Measurements from ENCODE around the gene POLK.
"Not testable (repeated sequence)": the region's sequence is repeated elsewhere in the genome, so short reads cannot be mapped to it uniquely, and the experiment has no call there.

The POLK gene

DNA sequence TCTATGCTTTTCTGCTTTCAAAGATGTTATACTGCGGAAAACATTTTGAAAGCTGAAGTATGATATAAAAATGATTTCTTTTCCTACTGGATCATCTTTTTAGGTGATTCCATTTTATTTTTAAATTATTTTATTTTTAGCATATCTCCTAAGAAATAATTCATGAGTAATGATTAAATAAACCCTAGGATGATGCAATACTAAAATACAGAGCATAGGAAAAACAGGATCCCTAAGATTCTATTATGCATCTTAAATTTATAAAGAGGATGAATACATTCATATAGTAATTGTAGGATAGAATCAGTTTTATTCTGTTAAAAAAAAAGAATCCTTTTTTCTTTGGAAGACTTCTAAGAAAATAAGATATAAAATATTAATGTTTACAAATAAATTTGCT is 10.9 kb downstream of the POLK start:
- H3K27me3 ChIP-seq (replicated peaks; ENCODE audit: control insufficient read depth, insufficient read depth, low read length, poor library complexity, severe bottlenecking) = no peaks in the 10 kb centered on the region
- H3K4me3 ChIP-seq (ENCODE audit: insufficient read depth, low read depth, low read length, poor library complexity, severe bottlenecking) = no peak overlapping the region
- H3K9me3 ChIP-seq (ENCODE audit: control insufficient read depth, low read length) = no peaks in the 10 kb centered on the region
- H3K27ac ChIP-seq (ENCODE audit: insufficient read depth, low read length, poor library complexity, severe bottlenecking) = no peak overlapping the region
- DNase-seq = no peak
- H3K4me1 ChIP-seq (ENCODE audit: control insufficient read depth, insufficient read depth, low read length, poor library complexity, severe bottlenecking) = no peaks in the 10 kb centered on the region
- peaks cover 3% of the 10 kb centered on the region for H3K36me3 ChIP-seq (ENCODE audit: control insufficient read depth, insufficient read depth, low read length)

DNA sequence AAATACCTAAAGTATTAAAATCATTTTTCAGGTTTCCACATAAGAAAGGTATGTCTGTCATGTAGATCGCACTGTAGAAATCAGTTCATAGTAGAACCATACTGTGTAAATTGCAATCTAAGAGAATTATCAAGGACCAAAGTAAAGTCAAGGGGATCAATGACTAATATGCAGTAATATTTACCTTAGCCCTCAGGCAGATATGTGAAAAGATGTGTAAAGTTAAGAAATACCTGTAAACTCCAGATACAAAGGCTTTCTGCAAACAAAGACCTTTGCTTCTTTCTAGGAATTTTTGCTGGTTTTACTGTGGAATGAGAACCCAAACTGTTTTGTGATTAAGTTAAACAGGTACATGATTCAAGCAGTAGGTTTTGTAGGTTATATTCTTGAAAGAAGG is 11.6 kb downstream of the POLK start:
- Histone ChIP-seq H3K36me3 (ENCODE audit: control insufficient read depth, insufficient read depth, low read length) (peaks cover 3% of the 10 kb centered on the region), H3K4me3 (ENCODE audit: insufficient read depth, low read depth, low read length, poor library complexity, severe bottlenecking) (no peak overlapping the region), H3K27me3 (replicated peaks; ENCODE audit: control insufficient read depth, insufficient read depth, low read length, poor library complexity, severe bottlenecking) (no peaks in the 10 kb centered on the region), H3K27ac (ENCODE audit: insufficient read depth, low read length, poor library complexity, severe bottlenecking) (no peak overlapping the region), H3K9me3 (ENCODE audit: control insufficient read depth, low read length) (no peaks in the 10 kb centered on the region), H3K4me1 (ENCODE audit: control insufficient read depth, insufficient read depth, low read length, poor library complexity, severe bottlenecking) (no peaks in the 10 kb centered on the region)
- DNase-seq = no peak

- no peak overlapping the region for H3K4me3 ChIP-seq (ENCODE audit: insufficient read depth, low read depth, low read length, poor library complexity, severe bottlenecking)
- DNase-seq = no peak
- H3K4me1 ChIP-seq (ENCODE audit: control insufficient read depth, insufficient read depth, low read length, poor library complexity, severe bottlenecking) = no peaks in the 10 kb centered on the region
Measured at GRCh38 chr5:75524071-75524470, 12.4 kb downstream of the POLK start.

DNA sequence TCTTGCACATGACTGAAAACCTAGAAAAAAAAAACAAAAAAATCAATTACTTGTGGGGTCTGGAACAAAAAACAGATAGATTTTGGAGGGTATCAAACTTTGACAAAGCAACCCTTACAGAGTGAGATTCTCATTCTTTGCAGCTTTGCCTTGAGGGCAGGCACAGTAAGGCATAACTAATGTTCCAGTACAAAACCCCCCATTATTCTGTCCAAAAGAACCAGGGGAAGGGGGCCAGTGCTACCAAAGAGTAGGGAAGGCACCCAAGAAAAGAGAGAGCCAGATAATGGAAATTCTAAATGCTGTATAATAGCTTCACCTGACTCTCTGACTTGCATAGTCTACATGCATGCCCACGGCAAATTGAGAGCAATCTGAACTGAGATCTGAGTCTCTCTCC is 12.9 kb downstream of the POLK start:
- H3K4me1 ChIP-seq (ENCODE audit: control insufficient read depth, insufficient read depth, low read length, poor library complexity, severe bottlenecking) = no peaks in the 10 kb centered on the region
- H3K27me3 ChIP-seq (replicated peaks; ENCODE audit: control insufficient read depth, insufficient read depth, low read length, poor library complexity, severe bottlenecking) = no peaks in the 10 kb centered on the region

More at GRCh38 chr5:75524071-75524470, 12.4 kb downstream of the POLK start:
- H3K9me3 ChIP-seq (ENCODE audit: control insufficient read depth, low read length) = no peaks in the 10 kb centered on the region
- H3K36me3 ChIP-seq (ENCODE audit: control insufficient read depth, insufficient read depth, low read length) = peaks cover 3% of the 10 kb centered on the region
- no peaks in the 10 kb centered on the region for H3K27me3 ChIP-seq (replicated peaks; ENCODE audit: control insufficient read depth, insufficient read depth, low read length, poor library complexity, severe bottlenecking)
- H3K27ac ChIP-seq (ENCODE audit: insufficient read depth, low read length, poor library complexity, severe bottlenecking) = no peak overlapping the region

GRCh38 chr5:75525344-75525743 is 13.7 kb downstream of the POLK start:
- Histone ChIP-seq H3K36me3 (ENCODE audit: control insufficient read depth, insufficient read depth, low read length) (peaks cover under 1% of the 10 kb centered on the region), H3K27me3 (replicated peaks; ENCODE audit: control insufficient read depth, insufficient read depth, low read length, poor library complexity, severe bottlenecking) (no peaks in the 10 kb centered on the region), H3K27ac (ENCODE audit: insufficient read depth, low read length, poor library complexity, severe bottlenecking) (no peak overlapping the region), H3K4me3 (ENCODE audit: insufficient read depth, low read depth, low read length, poor library complexity, severe bottlenecking) (no peak overlapping the region), H3K9me3 (ENCODE audit: control insufficient read depth, low read length) (no peaks in the 10 kb centered on the region), H3K4me1 (ENCODE audit: control insufficient read depth, insufficient read depth, low read length, poor library complexity, severe bottlenecking) (no peaks in the 10 kb centered on the region)
- DNase-seq = no peak

More for the DNA sequence above, 12.9 kb downstream of the POLK start:
- no peak for DNase-seq
- H3K27ac ChIP-seq (ENCODE audit: insufficient read depth, low read length, poor library complexity, severe bottlenecking) = no peak overlapping the region
- peaks cover 3% of the 10 kb centered on the region for H3K36me3 ChIP-seq (ENCODE audit: control insufficient read depth, insufficient read depth, low read length)
- H3K9me3 ChIP-seq (ENCODE audit: control insufficient read depth, low read length) = no peaks in the 10 kb centered on the region
- H3K4me3 ChIP-seq (ENCODE audit: insufficient read depth, low read depth, low read length, poor library complexity, severe bottlenecking) = no peak overlapping the region

- no peak for DNase-seq
- Histone ChIP-seq H3K4me3 (ENCODE audit: insufficient read depth, low read depth, low read length, poor library complexity, severe bottlenecking) (no peak overlapping the region), H3K27me3 (replicated peaks; ENCODE audit: control insufficient read depth, insufficient read depth, low read length, poor library complexity, severe bottlenecking) (no peaks in the 10 kb centered on the region), H3K36me3 (ENCODE audit: control insufficient read depth, insufficient read depth, low read length) (no peaks in the 10 kb centered on the region), H3K9me3 (ENCODE audit: control insufficient read depth, low read length) (no peaks in the 10 kb centered on the region), H3K4me1 (ENCODE audit: control insufficient read depth, insufficient read depth, low read length, poor library complexity, severe bottlenecking) (no peaks in the 10 kb centered on the region), H3K27ac (ENCODE audit: insufficient read depth, low read length, poor library complexity, severe bottlenecking) (no peak overlapping the region)
Measured at GRCh38 chr5:75526070-75526469, 14.4 kb downstream of the POLK start.

DNA sequence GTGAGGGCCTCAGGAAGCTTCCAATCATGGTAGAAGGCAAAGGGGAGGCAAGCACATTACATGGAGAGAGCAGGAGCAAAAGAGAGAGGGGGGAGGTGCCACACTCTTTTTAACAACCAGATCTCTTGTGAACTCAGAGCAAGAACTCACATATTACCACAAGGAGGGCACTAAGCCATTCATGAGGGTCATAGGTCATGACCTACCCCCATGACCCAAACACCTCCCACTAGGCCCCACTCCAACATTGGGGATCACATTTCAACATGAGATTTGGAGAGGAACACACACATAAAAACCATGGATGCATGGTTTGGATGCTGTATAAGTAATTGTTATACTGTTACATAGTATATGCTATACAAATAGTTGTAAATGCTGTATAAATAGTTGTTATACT is 17.5 kb downstream of the POLK start:
- DNase-seq = no peak
- no peaks in the 10 kb centered on the region for H3K27me3 ChIP-seq (replicated peaks; ENCODE audit: control insufficient read depth, insufficient read depth, low read length, poor library complexity, severe bottlenecking)
- no peak overlapping the region for H3K27ac ChIP-seq (ENCODE audit: insufficient read depth, low read length, poor library complexity, severe bottlenecking)
- H3K36me3 ChIP-seq (ENCODE audit: control insufficient read depth, insufficient read depth, low read length) = no peaks in the 10 kb centered on the region
- no peaks in the 10 kb centered on the region for H3K4me1 ChIP-seq (ENCODE audit: control insufficient read depth, insufficient read depth, low read length, poor library complexity, severe bottlenecking)
- H3K9me3 ChIP-seq (ENCODE audit: control insufficient read depth, low read length) = no peaks in the 10 kb centered on the region
- H3K4me3 ChIP-seq (ENCODE audit: insufficient read depth, low read depth, low read length, poor library complexity, severe bottlenecking) = no peak overlapping the region

DNA sequence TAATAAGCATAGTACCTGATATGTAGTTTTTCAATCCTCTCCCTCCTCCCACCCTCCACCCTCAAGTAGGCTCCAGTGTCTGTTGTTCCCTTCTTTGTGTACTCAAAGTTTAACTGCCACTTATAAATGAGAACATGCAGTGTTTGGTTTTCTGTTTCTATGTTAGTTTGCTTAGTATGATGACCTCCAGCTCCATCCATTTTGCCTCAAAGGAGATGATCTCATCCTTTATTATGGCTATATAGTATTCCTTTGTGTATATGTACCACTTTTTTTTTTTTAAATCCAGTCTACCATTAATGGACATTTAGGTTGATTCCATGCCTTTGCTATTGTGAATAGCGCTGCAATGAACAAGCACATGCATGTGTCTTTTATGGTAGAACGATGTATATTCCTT is 20.5 kb downstream of the POLK start:
- H3K9me3 ChIP-seq (ENCODE audit: control insufficient read depth, low read length) = no peaks in the 10 kb centered on the region
- H3K27ac ChIP-seq (ENCODE audit: insufficient read depth, low read length, poor library complexity, severe bottlenecking) = no peak overlapping the region
- DNase-seq = no peak
- no peak overlapping the region for H3K4me3 ChIP-seq (ENCODE audit: insufficient read depth, low read depth, low read length, poor library complexity, severe bottlenecking)
- H3K36me3 ChIP-seq (ENCODE audit: control insufficient read depth, insufficient read depth, low read length) = no peaks in the 10 kb centered on the region
- H3K27me3 ChIP-seq (replicated peaks; ENCODE audit: control insufficient read depth, insufficient read depth, low read length, poor library complexity, severe bottlenecking) = no peaks in the 10 kb centered on the region
- H3K4me1 ChIP-seq (ENCODE audit: control insufficient read depth, insufficient read depth, low read length, poor library complexity, severe bottlenecking) = no peaks in the 10 kb centered on the region

DNA sequence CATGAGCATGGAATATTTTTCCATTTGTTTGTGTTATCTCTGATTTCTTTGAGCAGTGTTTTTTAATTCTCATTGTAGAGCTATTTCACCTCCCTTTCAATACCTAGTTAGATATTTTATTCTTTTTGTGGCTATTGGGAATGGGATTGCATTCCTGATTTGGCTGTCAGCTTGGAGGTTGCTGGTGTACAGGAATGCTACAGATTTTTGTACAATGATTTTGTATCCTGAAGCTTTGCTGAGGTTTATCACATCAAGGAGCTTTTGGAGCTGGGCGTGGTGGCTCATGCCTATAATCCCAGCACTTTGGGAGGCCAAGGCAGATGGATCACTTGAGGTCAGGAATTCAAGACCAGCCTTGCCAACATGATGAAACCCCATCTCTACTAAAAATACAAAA is 22.0 kb downstream of the POLK start:
- DNase-seq; H3K4me1 ChIP-seq (ENCODE audit: control insufficient read depth, insufficient read depth, low read length, poor library complexity, severe bottlenecking); H3K27ac ChIP-seq (ENCODE audit: insufficient read depth, low read length, poor library complexity, severe bottlenecking); H3K9me3 ChIP-seq (ENCODE audit: control insufficient read depth, low read length); H3K4me3 ChIP-seq (ENCODE audit: insufficient read depth, low read depth, low read length, poor library complexity, severe bottlenecking); H3K36me3 ChIP-seq (ENCODE audit: control insufficient read depth, insufficient read depth, low read length); H3K27me3 ChIP-seq (replicated peaks; ENCODE audit: control insufficient read depth, insufficient read depth, low read length, poor library complexity, severe bottlenecking): not testable (repeated sequence)

DNA sequence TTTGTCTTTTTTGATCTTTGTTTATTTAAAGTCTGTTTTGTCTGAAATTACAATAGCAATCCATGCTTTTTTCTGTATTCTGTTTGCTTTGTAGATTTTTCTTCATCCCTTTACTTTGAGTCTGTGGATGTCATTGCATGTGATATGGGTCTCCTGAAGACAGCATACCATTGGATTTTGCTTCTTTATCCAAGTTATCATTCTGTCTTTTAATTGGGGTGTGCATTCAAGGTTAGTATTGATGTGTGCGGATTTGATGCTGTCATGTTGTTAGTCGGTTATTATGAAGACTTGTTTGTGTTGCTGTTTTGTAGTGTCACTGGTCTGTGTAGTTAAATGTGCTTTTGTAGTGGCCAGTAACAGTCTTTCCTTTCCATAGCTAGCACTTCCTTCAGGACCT is 23.0 kb downstream of the POLK start:
- H3K4me1 ChIP-seq (ENCODE audit: control insufficient read depth, insufficient read depth, low read length, poor library complexity, severe bottlenecking) = no peaks in the 10 kb centered on the region
- H3K36me3 ChIP-seq (ENCODE audit: control insufficient read depth, insufficient read depth, low read length) = no peaks in the 10 kb centered on the region
- H3K27ac ChIP-seq (ENCODE audit: insufficient read depth, low read length, poor library complexity, severe bottlenecking) = no peak overlapping the region
- no peak overlapping the region for H3K4me3 ChIP-seq (ENCODE audit: insufficient read depth, low read depth, low read length, poor library complexity, severe bottlenecking)
- no peaks in the 10 kb centered on the region for H3K27me3 ChIP-seq (replicated peaks; ENCODE audit: control insufficient read depth, insufficient read depth, low read length, poor library complexity, severe bottlenecking)
- H3K9me3 ChIP-seq (ENCODE audit: control insufficient read depth, low read length) = no peaks in the 10 kb centered on the region
- DNase-seq = no peak

DNA sequence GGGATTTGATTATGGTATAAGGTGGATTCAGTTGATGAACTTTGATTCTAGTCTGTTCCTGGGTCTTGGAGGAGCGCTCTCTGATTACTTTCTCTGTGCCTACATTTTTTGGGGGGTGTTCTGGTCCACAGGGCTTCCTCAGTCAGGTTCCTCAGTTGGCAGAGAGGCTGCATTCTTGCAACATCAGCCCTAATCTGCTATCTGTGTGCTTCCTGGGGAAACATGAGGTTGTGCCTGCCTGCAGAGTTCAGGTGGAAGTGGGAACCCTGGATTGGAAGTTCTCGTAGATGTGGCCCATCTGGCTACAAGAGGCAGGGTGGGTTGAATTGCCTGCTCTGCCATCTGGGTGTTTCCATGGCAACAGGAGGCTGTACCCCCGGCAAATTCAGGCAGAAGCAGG is 24.5 kb downstream of the POLK start:
- Histone ChIP-seq H3K4me3 (ENCODE audit: insufficient read depth, low read depth, low read length, poor library complexity, severe bottlenecking) (no peak overlapping the region), H3K27ac (ENCODE audit: insufficient read depth, low read length, poor library complexity, severe bottlenecking) (no peak overlapping the region), H3K36me3 (ENCODE audit: control insufficient read depth, insufficient read depth, low read length) (no peaks in the 10 kb centered on the region), H3K9me3 (ENCODE audit: control insufficient read depth, low read length) (no peaks in the 10 kb centered on the region), H3K27me3 (replicated peaks; ENCODE audit: control insufficient read depth, insufficient read depth, low read length, poor library complexity, severe bottlenecking) (no peaks in the 10 kb centered on the region), H3K4me1 (ENCODE audit: control insufficient read depth, insufficient read depth, low read length, poor library complexity, severe bottlenecking) (no peaks in the 10 kb centered on the region)
- DNase-seq = no peak

All from effector memory CD4-positive, alpha-beta T cell (primary cell).